Stimulated activated effector memory CD8-positive, alpha-beta T cell treated with anti-CD3 and anti-CD28 coated beads, Interleukin-12 subunit alpha, Interleukin-12 subunit beta, amount 100 ng/mL, for 72 hours (primary cell): Measurements from ENCODE around the gene CMSS1.

Experiments
- ATAC-seq: fragments of 150-1000 bp; cut with Tn5 transposase; 2 replicates; pipeline ENCODE4 v1.10.0; 2021
- DNase-seq, 2 donors: peaks; one replicate each; pipeline ENCODE4 v3.0.0; 2021 to 2022; ENCODE audit warnings: low spot score in 2 of 2
- H3K27ac Mint-ChIP-seq: one replicate; pipeline ENCODE4 v1.8.0; 2022; ENCODE audit warnings: mild to moderate bottlenecking, mixed read lengths
- H3K36me3 Mint-ChIP-seq: one replicate; pipeline ENCODE4 v1.8.0; 2022; ENCODE audit warnings: mild to moderate bottlenecking, mixed read lengths
- H3K4me1 Mint-ChIP-seq: one replicate; pipeline ENCODE4 v1.8.0; 2022; ENCODE audit warnings: mixed read lengths
- H3K4me3 Mint-ChIP-seq: one replicate; pipeline ENCODE4 v1.8.0; 2022; ENCODE audit warnings: mild to moderate bottlenecking, mixed read lengths
- H3K9me3 Mint-ChIP-seq: one replicate; pipeline ENCODE4 v1.8.0; 2022; ENCODE audit warnings: mixed read lengths

The CMSS1 gene

GRCh38 chr3:100124201-100124761 is 306.6 kb downstream of the CMSS1 start:
- peaks cover 6% of the 10 kb centered on the region for H3K4me1 Mint-ChIP-seq
- no peaks in the 10 kb centered on the region for H3K9me3 Mint-ChIP-seq
- no peak overlapping the region for H3K27ac Mint-ChIP-seq
- H3K4me3 Mint-ChIP-seq = no peak overlapping the region
- H3K36me3 Mint-ChIP-seq = no peaks in the 10 kb centered on the region
- ATAC-seq (peak; percentile 70), DNase-seq (no peak)

GRCh38 chr3:100125161-100125938 is 307.7 kb downstream of the CMSS1 start:
- H3K4me3 Mint-ChIP-seq = no peak overlapping the region
- no peak overlapping the region for H3K27ac Mint-ChIP-seq
- no peaks in the 10 kb centered on the region for H3K9me3 Mint-ChIP-seq
- H3K4me1 Mint-ChIP-seq = peaks cover 6% of the 10 kb centered on the region
- DNase-seq (no peak), ATAC-seq (no peak)
- H3K36me3 Mint-ChIP-seq = no peaks in the 10 kb centered on the region

- no peak for DNase-seq
- Mint-ChIP-seq H3K4me3 (no peak overlapping the region), H3K4me1 (peaks cover 6% of the 10 kb centered on the region), H3K9me3 (no peaks in the 10 kb centered on the region), H3K36me3 (no peaks in the 10 kb centered on the region), H3K27ac (no peak overlapping the region)
- ATAC-seq = no peak
These were observed 310.1 kb downstream of the CMSS1 start for GRCh38 chr3:100127792-100128191.

- H3K27ac Mint-ChIP-seq = no peak overlapping the region
- DNase-seq = no peak
- ATAC-seq = peak; percentile 86
- H3K4me1 Mint-ChIP-seq = peaks cover 6% of the 10 kb centered on the region
- no peak overlapping the region for H3K4me3 Mint-ChIP-seq
- no peaks in the 10 kb centered on the region for H3K36me3 Mint-ChIP-seq
- no peaks in the 10 kb centered on the region for H3K9me3 Mint-ChIP-seq
These were observed 310.9 kb downstream of the CMSS1 start for GRCh38 chr3:100128565-100128964.

- Mint-ChIP-seq H3K36me3 (no peaks in the 10 kb centered on the region), H3K4me1 (no peaks in the 10 kb centered on the region), H3K4me3 (no peak overlapping the region), H3K27ac (no peak overlapping the region), H3K9me3 (no peaks in the 10 kb centered on the region)
- ATAC-seq (no peak), DNase-seq (no peak)
These were observed 312.3 kb downstream of the CMSS1 start for GRCh38 chr3:100129941-100130340.

GRCh38 chr3:100131241-100131640 is 313.6 kb downstream of the CMSS1 start:
- Mint-ChIP-seq H3K27ac (no peak overlapping the region), H3K4me3 (no peak overlapping the region), H3K9me3 (no peaks in the 10 kb centered on the region), H3K36me3 (no peaks in the 10 kb centered on the region), H3K4me1 (no peaks in the 10 kb centered on the region)
- ATAC-seq (no peak), DNase-seq (no peak)

- Mint-ChIP-seq H3K9me3 (no peaks in the 10 kb centered on the region), H3K4me3 (no peak overlapping the region), H3K36me3 (no peaks in the 10 kb centered on the region), H3K4me1 (no peaks in the 10 kb centered on the region), H3K27ac (no peak overlapping the region)
- DNase-seq (no peak), ATAC-seq (no peak)
These were observed 319.3 kb downstream of the CMSS1 start for GRCh38 chr3:100136921-100137320.

- Mint-ChIP-seq H3K9me3 (peaks cover 11% of the 10 kb centered on the region), H3K4me3 (no peak overlapping the region), H3K4me1 (peaks cover 7% of the 10 kb centered on the region), H3K27ac (no peak overlapping the region), H3K36me3 (no peaks in the 10 kb centered on the region)
- ATAC-seq = no peak
- DNase-seq = no peak
These were observed 323.3 kb downstream of the CMSS1 start for GRCh38 chr3:100140976-100141375.

GRCh38 chr3:100141586-100141985 is 323.9 kb downstream of the CMSS1 start:
- DNase-seq (no peak), ATAC-seq (no peak)
- no peak overlapping the region for H3K27ac Mint-ChIP-seq
- peaks cover under 1% of the 10 kb centered on the region for H3K36me3 Mint-ChIP-seq
- peaks cover 11% of the 10 kb centered on the region for H3K9me3 Mint-ChIP-seq
- peaks cover 7% of the 10 kb centered on the region for H3K4me1 Mint-ChIP-seq
- no peak overlapping the region for H3K4me3 Mint-ChIP-seq

- Mint-ChIP-seq H3K4me1 (peaks cover 7% of the 10 kb centered on the region), H3K36me3 (peaks cover 7% of the 10 kb centered on the region), H3K9me3 (peaks cover 11% of the 10 kb centered on the region), H3K4me3 (no peak overlapping the region), H3K27ac (peak overlapping the region; percentile 12)
- DNase-seq (no peak), ATAC-seq (peak; percentile 64)
These were observed 326.7 kb downstream of the CMSS1 start for GRCh38 chr3:100144255-100144866.

- peaks cover 5% of the 10 kb centered on the region for H3K4me1 Mint-ChIP-seq
- H3K36me3 Mint-ChIP-seq = peaks cover 13% of the 10 kb centered on the region
- DNase-seq (no peak), ATAC-seq (no peak)
- no peaks in the 10 kb centered on the region for H3K9me3 Mint-ChIP-seq
- no peak overlapping the region for H3K4me3 Mint-ChIP-seq
- H3K27ac Mint-ChIP-seq = no peak overlapping the region
These were observed 331.5 kb downstream of the CMSS1 start for GRCh38 chr3:100149130-100149529.

GRCh38 chr3:100149713-100150415 is 332.2 kb downstream of the CMSS1 start:
- ATAC-seq (no peak), DNase-seq (no peak)
- no peaks in the 10 kb centered on the region for H3K4me1 Mint-ChIP-seq
- no peak overlapping the region for H3K4me3 Mint-ChIP-seq
- peaks cover under 1% of the 10 kb centered on the region for H3K9me3 Mint-ChIP-seq
- peaks cover 13% of the 10 kb centered on the region for H3K36me3 Mint-ChIP-seq
- H3K27ac Mint-ChIP-seq = no peak overlapping the region

- Mint-ChIP-seq H3K9me3 (peaks cover 6% of the 10 kb centered on the region), H3K27ac (no peak overlapping the region), H3K36me3 (peaks cover 13% of the 10 kb centered on the region), H3K4me1 (no peaks in the 10 kb centered on the region), H3K4me3 (no peak overlapping the region)
- no peak for ATAC-seq
- DNase-seq = no peak
These were observed 332.8 kb downstream of the CMSS1 start for GRCh38 chr3:100150473-100150872.

GRCh38 chr3:100151024-100151707 is 333.5 kb downstream of the CMSS1 start:
- no peak for DNase-seq
- ATAC-seq = no peak
- H3K36me3 Mint-ChIP-seq = peaks cover 13% of the 10 kb centered on the region
- no peak overlapping the region for H3K4me3 Mint-ChIP-seq
- H3K4me1 Mint-ChIP-seq = no peaks in the 10 kb centered on the region
- H3K9me3 Mint-ChIP-seq = peaks cover 6% of the 10 kb centered on the region
- no peak overlapping the region for H3K27ac Mint-ChIP-seq

- ATAC-seq (no peak), DNase-seq (no peak)
- no peak overlapping the region for H3K4me3 Mint-ChIP-seq
- H3K9me3 Mint-ChIP-seq = peaks cover 11% of the 10 kb centered on the region
- H3K36me3 Mint-ChIP-seq = peaks cover 11% of the 10 kb centered on the region
- H3K27ac Mint-ChIP-seq = no peak overlapping the region
- no peaks in the 10 kb centered on the region for H3K4me1 Mint-ChIP-seq
These were observed 336.5 kb downstream of the CMSS1 start for GRCh38 chr3:100154171-100154570.
